HCT116 (cell line): ENCODE data around the gene ZNF423.

ENCODE experiments used
- EZH2 ChIP-seq: fragments of 200-600 bp; sonication (generic); IDR thresholded peaks from 2 replicates; pipeline ENCODE4 v1.6.1; 2017; ENCODE audit warnings: antibody characterized with exemption, mixed run types
- EZH2phosphoT487 ChIP-seq: fragments of 200-600 bp; IDR thresholded peaks from 2 replicates; pipeline ENCODE4 v1.6.1; 2018; ENCODE audit warnings: antibody characterized with exemption, borderline replicate concordance
- POLR2AphosphoS5 ChIP-seq: IDR thresholded peaks from 2 replicates; pipeline ENCODE4 v1.6.1; 2011; ENCODE audit warnings: mild to moderate bottlenecking, low read depth, low read length, moderate library complexity
- RAD21 ChIP-seq: IDR thresholded peaks from 2 replicates; pipeline ENCODE4 v1.6.1; 2012; ENCODE audit warnings: low read depth, mild to moderate bottlenecking
- ZNF274 ChIP-seq: fragments of 200-500 bp; sonication (Bioruptor generic); IDR thresholded peaks from 2 replicates; pipeline ENCODE4 v1.6.1; 2014; ENCODE audit warnings: mild to moderate bottlenecking, low read depth, low read length, inconsistent platforms
- TF ChIP-seq, protein P1 (sequence below), 3 experiments: fragments of 200-600 bp in 1 of 3; sonication (generic) in 1 of 3; IDR thresholded peaks in 2 of 3; conservative IDR thresholded peaks in 1 of 3; 2 replicates each; pipeline ENCODE4 v1.5.1; 2012 to 2017; ENCODE audit warnings: low read depth in 2 of 3, low read length in 2 of 3, antibody characterized with exemption in 1 of 3, borderline replicate concordance in 1 of 3, control low read depth in 1 of 3, mild to moderate bottlenecking in 1 of 3, mixed read lengths in 1 of 3, mixed run types in 1 of 3, moderate library complexity in 1 of 3; ENCODE audit not compliant: insufficient read depth in 1 of 3
- TF ChIP-seq, protein P2 (sequence below): IDR thresholded peaks from 2 replicates; pipeline ENCODE4 v1.6.1; 2012

DNA sequence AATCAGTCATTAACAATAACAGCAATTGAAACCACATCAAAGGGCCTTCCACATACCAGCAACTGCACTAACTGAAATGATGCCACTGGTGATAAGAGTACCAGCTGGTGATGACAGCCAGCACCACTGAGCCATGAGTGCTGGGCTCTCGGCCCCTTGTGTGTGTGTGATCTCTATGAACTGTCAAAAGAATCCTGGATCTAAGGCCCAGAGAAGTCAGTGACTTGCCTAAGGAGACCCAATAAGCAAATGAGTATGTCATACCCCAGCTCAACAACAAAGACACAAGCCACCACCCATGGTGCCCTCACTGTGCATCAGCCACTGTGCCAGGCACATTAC lies 220.9 kb downstream of the ZNF423 start:
- TF ChIP-seq, protein P1, sequence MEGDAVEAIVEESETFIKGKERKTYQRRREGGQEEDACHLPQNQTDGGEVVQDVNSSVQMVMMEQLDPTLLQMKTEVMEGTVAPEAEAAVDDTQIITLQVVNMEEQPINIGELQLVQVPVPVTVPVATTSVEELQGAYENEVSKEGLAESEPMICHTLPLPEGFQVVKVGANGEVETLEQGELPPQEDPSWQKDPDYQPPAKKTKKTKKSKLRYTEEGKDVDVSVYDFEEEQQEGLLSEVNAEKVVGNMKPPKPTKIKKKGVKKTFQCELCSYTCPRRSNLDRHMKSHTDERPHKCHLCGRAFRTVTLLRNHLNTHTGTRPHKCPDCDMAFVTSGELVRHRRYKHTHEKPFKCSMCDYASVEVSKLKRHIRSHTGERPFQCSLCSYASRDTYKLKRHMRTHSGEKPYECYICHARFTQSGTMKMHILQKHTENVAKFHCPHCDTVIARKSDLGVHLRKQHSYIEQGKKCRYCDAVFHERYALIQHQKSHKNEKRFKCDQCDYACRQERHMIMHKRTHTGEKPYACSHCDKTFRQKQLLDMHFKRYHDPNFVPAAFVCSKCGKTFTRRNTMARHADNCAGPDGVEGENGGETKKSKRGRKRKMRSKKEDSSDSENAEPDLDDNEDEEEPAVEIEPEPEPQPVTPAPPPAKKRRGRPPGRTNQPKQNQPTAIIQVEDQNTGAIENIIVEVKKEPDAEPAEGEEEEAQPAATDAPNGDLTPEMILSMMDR (IDR thresholded peaks at IDR 0.05 in 2 of 3, conservative IDR thresholded peaks at IDR 0.05 in 1 of 3; ENCODE audit: borderline replicate concordance in 1 of 3, insufficient read depth in 1 of 3, low read depth in 2 of 3, low read length in 2 of 3) = no peak
- no peak for TF ChIP-seq EZH2
- no peak for TF ChIP-seq RAD21
- TF ChIP-seq POLR2AphosphoS5 = no peak
- TF ChIP-seq ZNF274 = no peak
- TF ChIP-seq, protein P2, sequence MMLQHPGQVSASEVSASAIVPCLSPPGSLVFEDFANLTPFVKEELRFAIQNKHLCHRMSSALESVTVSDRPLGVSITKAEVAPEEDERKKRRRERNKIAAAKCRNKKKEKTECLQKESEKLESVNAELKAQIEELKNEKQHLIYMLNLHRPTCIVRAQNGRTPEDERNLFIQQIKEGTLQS = no peak
- no peak for TF ChIP-seq EZH2phosphoT487
